SK-N-MC (cell line): Measurements from ENCODE around the gene IL23A.
"Not testable (repeated sequence)": the region's sequence is repeated elsewhere in the genome, so short reads cannot be mapped to it uniquely, and the experiment has no call there.

Experiments
- EZH2 ChIP-seq: fragments of 200-600 bp; sonication (generic); IDR thresholded peaks from one replicate; pipeline ENCODE4 v1.6.1; 2017; ENCODE audit warnings: antibody characterized with exemption
- POLR2AphosphoS5 ChIP-seq: IDR thresholded peaks from 2 replicates; pipeline ENCODE4 v1.6.1; 2012; ENCODE audit warnings: mild to moderate bottlenecking, low read depth, low read length, borderline replicate concordance

DNA sequence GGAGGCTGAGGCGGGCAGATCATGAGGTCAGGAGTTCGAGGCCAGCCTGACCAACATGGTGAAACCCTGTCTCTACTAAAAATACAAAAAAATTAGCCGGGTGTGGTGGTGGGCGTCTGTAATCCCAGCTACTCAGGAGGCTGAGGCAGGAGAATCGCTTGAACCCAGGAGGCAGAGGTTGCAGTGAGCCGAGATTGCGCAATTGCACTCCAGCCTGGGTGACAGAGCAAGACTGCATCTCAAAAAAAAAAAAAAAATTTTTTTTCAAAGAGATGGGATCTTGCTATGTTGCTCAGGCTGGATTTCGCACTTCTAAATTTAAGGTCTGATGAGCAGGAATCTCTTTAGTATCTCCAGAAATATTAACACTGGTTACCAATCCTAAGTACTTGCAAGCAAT lies 17.1 kb upstream of the IL23A start:
- not testable (repeated sequence) for TF ChIP-seq POLR2AphosphoS5, EZH2
